HepG2 (cell line): ENCODE results near the gene WRAP73. TPM values are rescaled to one million over a fixed set of nuclear protein-coding genes. Genes with fewer than 3 reads are reported as not detected.

Source experiments
- ATAC-seq: fragments of 200-7000 bp; cut with Tn5 transposase; 3 replicates; pipeline ENCODE4 v1.9.1; 2020; ENCODE audit warnings: mild to moderate bottlenecking, moderate library complexity
- BruUV-seq: library from RNA; stranded (reverse); fragments of 400-500 nt; replicated peaks from 2 replicates; lab custom pipeline; 2021; lab: Mats Ljungman, UMichigan
- CTCF ChIA-PET: fragments of 300-600 bp; formaldehyde crosslinking; extraction: SDS; loops from one replicate; lab custom pipeline; 2021; ENCODE audit warnings: low total read pairs, inconsistent platforms, low intra/inter-chr PET ratio; lab: Yijun Ruan, JAX
- POLR2A ChIA-PET: fragments of 350-600 bp; sonication (Branson Sonifier 250); formaldehyde crosslinking; loops from one replicate; lab custom pipeline; 2020; ENCODE audit warnings: antibody characterized with exemption, inconsistent platforms; lab: Yijun Ruan, JAX
- DNase-seq: peaks from one replicate; pipeline ENCODE4 v3.0.0-alpha.2; 2015; ENCODE audit warnings: low spot score
- FAIRE-seq: peaks from 3 replicates; lab custom pipeline; 2011; peaks lifted over from hg19 to GRCh38; lab: Jason Lieb, UNC
- H2AFZ ChIP-seq: one replicate; pipeline ENCODE4 v1.6.1; 2011; ENCODE audit warnings: low read length, inconsistent platforms
- H3K27ac ChIP-seq: fragments of 300-600 bp; 3 replicates; pipeline ENCODE4 v1.8.0; 2011; ENCODE audit warnings: mixed run types, mild to moderate bottlenecking, mixed read lengths, low read length, inconsistent platforms; ENCODE audit not compliant: insufficient read depth; ENCODE audit errors: extremely low read length
- H3K27me3 ChIP-seq, 2 experiments: fragments of 200-600 bp in 1 of 2; 2 replicates in 1 of 2; 3 replicates in 1 of 2; pipeline versions ENCODE4 v1.6.0 to v1.8.0; 2011; ENCODE audit warnings: low read length in 2 of 2, mild to moderate bottlenecking in 2 of 2, moderate library complexity in 2 of 2, inconsistent platforms in 1 of 2; ENCODE audit not compliant: insufficient read depth in 2 of 2, control insufficient read depth in 1 of 2
- H3K36me3 ChIP-seq, 2 experiments: fragments of 200-600 bp in 1 of 2; replicated peaks in 1 of 2; 2 replicates in 1 of 2; 3 replicates in 1 of 2; pipeline versions ENCODE4 v1.5.1 to v1.8.0; 2011; ENCODE audit warnings: low read length in 2 of 2, inconsistent platforms in 1 of 2; ENCODE audit not compliant: insufficient read depth in 2 of 2, control insufficient read depth in 1 of 2
- H3K4me1 ChIP-seq: 2 replicates; pipeline ENCODE4 v1.5.1; 2012; ENCODE audit warnings: low read length, inconsistent platforms; ENCODE audit not compliant: insufficient read depth
- H3K4me2 ChIP-seq: 2 replicates; pipeline ENCODE4 v1.6.0; 2011; ENCODE audit warnings: low read depth, low read length, inconsistent platforms
- H3K4me3 ChIP-seq, 3 experiments: fragments of 200-600 bp in 1 of 3; sonication (generic), shearing (Covaris generic) in 1 of 3; replicated peaks in 1 of 3; 2 replicates each; pipeline ENCODE4 v1.5.1; 2011 to 2016; ENCODE audit warnings: low read length in 3 of 3, inconsistent platforms in 2 of 3, low read depth in 2 of 3, mild to moderate bottlenecking in 2 of 3, control low read depth in 1 of 3, mixed read lengths in 1 of 3; ENCODE audit not compliant: insufficient read depth in 1 of 3
- H3K79me2 ChIP-seq: one replicate; pipeline ENCODE4 v1.6.1; 2011; ENCODE audit warnings: low read length, inconsistent platforms; ENCODE audit not compliant: insufficient read depth
- H3K9ac ChIP-seq: 2 replicates; pipeline ENCODE4 v1.6.0; 2011; ENCODE audit warnings: mild to moderate bottlenecking, low read depth, low read length, inconsistent platforms; ENCODE audit not compliant: insufficient read depth
- H3K9me3 ChIP-seq: 2 replicates; pipeline ENCODE4 v1.5.1; 2012; ENCODE audit warnings: mild to moderate bottlenecking, low read length
- H4K20me1 ChIP-seq: 2 replicates; pipeline ENCODE4 v1.6.0; 2011; ENCODE audit warnings: inconsistent platforms, mild to moderate bottlenecking, low read length, moderate library complexity; ENCODE audit not compliant: insufficient read depth
- E2F1 ChIP-seq: sonication (generic); formaldehyde crosslinking; IDR thresholded peaks from 2 replicates; pipeline ENCODE4 v1.5.0; 2020; ENCODE audit warnings: missing genetic modification reagents
- FOXP1 ChIP-seq, 2 experiments: fragments of 450-650 bp in 1 of 2; IDR thresholded peaks; 2 replicates each; pipeline ENCODE4 v1.6.1; 2017 to 2018; ENCODE audit warnings: antibody characterized with exemption in 1 of 2
- GZF1 ChIP-seq: sonication (generic); formaldehyde crosslinking; IDR thresholded peaks from 2 replicates; pipeline ENCODE4 v1.5.1; 2020; ENCODE audit warnings: mild to moderate bottlenecking, missing genetic modification reagents
- MYNN ChIP-seq: sonication (generic); formaldehyde crosslinking; IDR thresholded peaks from 2 replicates; pipeline ENCODE4 v1.4.0; 2020; ENCODE audit warnings: mild to moderate bottlenecking, low read depth, missing genetic modification reagents
- NFATC3 ChIP-seq: sonication (generic); formaldehyde crosslinking; IDR thresholded peaks from 2 replicates; pipeline ENCODE4 v1.5.1; 2020; ENCODE audit warnings: mild to moderate bottlenecking, missing genetic modification reagents
- TMF1 ChIP-seq: sonication (generic); formaldehyde crosslinking; IDR thresholded peaks from 2 replicates; pipeline ENCODE4 v1.8.1; 2022; ENCODE audit warnings: low read depth, missing genetic modification reagents
- ZNF556 ChIP-seq: sonication (generic); formaldehyde crosslinking; IDR thresholded peaks from 2 replicates; pipeline ENCODE4 v1.4.0; 2020; ENCODE audit warnings: mild to moderate bottlenecking, missing genetic modification reagents, borderline replicate concordance
- ZNF615 ChIP-seq: sonication (generic); formaldehyde crosslinking; IDR thresholded peaks from 2 replicates; pipeline ENCODE4 v1.5.0; 2020; ENCODE audit warnings: mild to moderate bottlenecking, missing genetic modification reagents, borderline replicate concordance
- ZNF670 ChIP-seq: sonication (generic); formaldehyde crosslinking; IDR thresholded peaks from 2 replicates; pipeline ENCODE4 v1.8.0; 2022; ENCODE audit warnings: mild to moderate bottlenecking, missing genetic modification reagents, borderline replicate concordance
- WGBS: methylation state at CpG from one replicate; pipeline ENCODE4 v1.1.6; 2017; ENCODE audit warnings: low lambda C conversion rate; 5-methylcytosine and 5-hydroxymethylcytosine counted together
- in situ Hi-C: cut with HindIII; loops from 2 replicates; pipeline ENCODE4 v1.10.0; 2017; ENCODE audit warnings: low pct_unique_long_range_greater_than_20kb; ENCODE audit not compliant: extremely low pct_ligation_motif_present
- intact Hi-C: fragments of 100-400 bp; cut with micrococcal nuclease; formaldehyde crosslinking; loops from one replicate; pipeline ENCODE4 v1.10.0; 2022; ENCODE audit not compliant: unreplicated experiment
- polyA plus RNA-seq, 8 experiments: library from polyadenylated mRNA; depleted of rRNA in 3 of 8; stranded (reverse) in 7 of 8; unstranded in 1 of 8; fragments of >200 nt; fragmentation: Illumina TruSeq in 4 of 8; extraction: Trizol in 4 of 8; gene quantifications; 2 replicates each; pipeline versions ENCODE4 v1.2.1 to v1.2.3, GENCODE V29; 2011 to 2016; ENCODE audit warnings: low read depth in 4 of 8, missing spikeins in 1 of 8, mixed read lengths in 1 of 8; ENCODE audit not compliant: insufficient read depth in 1 of 8
- total RNA-seq, 5 experiments: library from RNA; depleted of rRNA; stranded (reverse); fragments of >200 nt; fragmentation: Illumina TruSeq; extraction: Trizol; gene quantifications; 2 replicates each; pipeline ENCODE4 v1.2.3, GENCODE V29; 2016; ENCODE audit warnings: low read depth in 1 of 5

The WRAP73 gene
- total and polyA plus RNA-seq, 2 of the 13 experiments (the other 11 are each of a cell fraction or from before 2014, with no cell fraction given), result 18.1 to 40.4 TPM

GRCh38 chr1:3644273-3644672, 5.6 kb downstream of the WRAP73 start:
- DNase-seq, result no peak
- ChIA-PET CTCF (no interaction called here), POLR2A (no interaction called here)
- Histone ChIP-seq H3K9me3 (no peaks in the 10 kb centered on the region), H3K27ac (no peak overlapping the region), H3K4me1 (peaks cover 13% of the 10 kb centered on the region), H4K20me1 (no peaks in the 10 kb centered on the region), H3K79me2 (peaks cover 6% of the 10 kb centered on the region), H3K27me3 (no peaks in the 10 kb centered on the region), H3K9ac (no peak overlapping the region), H3K36me3 (peaks cover 8 to 17% of the 10 kb centered on the region in 2 experiments; a peak in 3 of 5 replicates), H3K4me3 (no peak overlapping the region), H3K4me2 (no peak overlapping the region), H2AFZ (no peak overlapping the region)
- WGBS, result 89% methylated on average over 12 of the region's 25 CpGs
- no peak for TF ChIP-seq ZNF556 (CRISPR knock-in tag)
- no peak for TF ChIP-seq E2F1
- TF ChIP-seq FOXP1 (IDR thresholded peaks at IDR 0.05), result no peak
- no peak for TF ChIP-seq FOXP1 (CRISPR knock-in tag; IDR thresholded peaks at IDR 0.05)
- no peak for TF ChIP-seq GZF1 (CRISPR knock-in tag)
- no peak for TF ChIP-seq MYNN (CRISPR knock-in tag)
- TF ChIP-seq TMF1 (CRISPR knock-in tag), result no peak
- TF ChIP-seq ZNF670 (CRISPR knock-in tag), result no peak
- TF ChIP-seq NFATC3, result no peak
- no peak for TF ChIP-seq ZNF615
- BruUV-seq, result no TSS peak
- FAIRE-seq, result no peak
- ATAC-seq, result no peak
- in situ Hi-C loops, result no loop called here
- intact Hi-C loops, result no loop called here
